Adrenal gland (tissue), 5 donors: ENCODE results near the gene ANTXR1.

Experiments used
- CTCF ChIP-seq, 6 experiments: fragments of 450-650 bp in 4 of 6; fragments of 200-600 bp in 2 of 6; sonication (generic) in 1 of 6; IDR thresholded peaks; 1 replicate in 5 of 6; 2 replicates in 1 of 6; pipeline versions ENCODE4 v1.5.1 to v1.8.0; 2016 to 2021; ENCODE audit warnings: antibody characterized with exemption in 6 of 6, mild to moderate bottlenecking in 2 of 6, moderate library complexity in 1 of 6
- POLR2A ChIP-seq, 2 donors: fragments of 450-650 bp; IDR thresholded peaks; one replicate each; pipeline ENCODE4 v1.6.1; 2017; ENCODE audit warnings: antibody characterized with exemption in 2 of 2, mild to moderate bottlenecking in 2 of 2, moderate library complexity in 1 of 2
- donor health status: DM: no; HTN: no; CAD: no.

- TF ChIP-seq CTCF (IDR thresholded peaks at IDR 0.05) (no peak), POLR2A (IDR thresholded peaks at IDR 0.05) (no peak)
Observed at GRCh38 chr2:69114534-69114933, 101.6 kb downstream of the ANTXR1 start.
